Measurements from ENCODE around the gene GNAO1.

Gene GNAO1

DNA sequence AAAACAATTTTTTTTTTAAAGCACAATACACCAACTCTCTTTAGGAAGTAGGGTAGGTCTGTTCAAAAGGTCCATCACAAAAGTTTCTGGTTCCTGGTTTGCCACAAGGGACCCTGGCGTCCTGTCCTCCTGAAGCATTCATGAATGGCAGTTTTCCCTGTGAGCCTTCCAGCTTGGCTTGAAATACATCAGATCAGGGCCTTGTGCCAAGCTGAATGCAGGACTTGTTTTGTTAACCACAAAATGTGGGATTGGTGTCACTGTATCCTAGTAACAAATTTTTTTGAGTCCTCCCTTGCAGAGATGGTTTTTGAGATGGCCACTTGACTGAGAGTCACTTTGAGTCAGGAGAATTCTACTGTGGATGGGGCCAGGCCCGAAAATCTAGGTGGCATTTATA is 3.9 kb downstream of the GNAO1 start:
- Histone ChIP-seq H4K5ac (ENCODE audit: low read length) (no peak overlapping the region), H3K56ac (ENCODE audit: low read length) (no peak overlapping the region), H3K4ac (ENCODE audit: low read depth, low read length) (no peak overlapping the region), H3K23ac (ENCODE audit: low read length) (no peak overlapping the region), H2BK5ac (ENCODE audit: low read length) (no peak overlapping the region), H3K9ac (ENCODE audit: low read length) (no peak overlapping the region), H3K79me1 (ENCODE audit: low read length) (no peaks in the 10 kb centered on the region), H3K27ac (ENCODE audit: low read depth, low read length) (no peak overlapping the region), H4K8ac (ENCODE audit: low read depth, low read length) (no peak overlapping the region), H3K4me3 (ENCODE audit: low read length) (no peak overlapping the region), H2BK120ac (ENCODE audit: low read depth, low read length) (no peak overlapping the region), H3K27me3 (ENCODE audit: insufficient read depth, low read length, poor library complexity) (peaks cover 15% of the 10 kb centered on the region), H2BK15ac (replicated peaks; ENCODE audit: low read depth) (no peak overlapping the region), H2AK5ac (ENCODE audit: low read length) (no peak overlapping the region), H3K4me1 (ENCODE audit: control insufficient read depth, low read depth, low read length) (no peaks in the 10 kb centered on the region), H3K4me2 (ENCODE audit: low read length) (no peak overlapping the region), H3K18ac (ENCODE audit: low read length) (no peak overlapping the region), H3K36me3 (ENCODE audit: control insufficient read depth, insufficient read depth, low read length) (no peaks in the 10 kb centered on the region), H3K79me2 (ENCODE audit: control insufficient read depth, insufficient read depth, low read length) (no peaks in the 10 kb centered on the region)
- DNase-seq = no peak
- WGBS (ENCODE audit: extremely low coverage, insufficient coverage, low lambda C conversion rate) = no CpG with 5 or more reads among the region's 2 CpGs

DNA sequence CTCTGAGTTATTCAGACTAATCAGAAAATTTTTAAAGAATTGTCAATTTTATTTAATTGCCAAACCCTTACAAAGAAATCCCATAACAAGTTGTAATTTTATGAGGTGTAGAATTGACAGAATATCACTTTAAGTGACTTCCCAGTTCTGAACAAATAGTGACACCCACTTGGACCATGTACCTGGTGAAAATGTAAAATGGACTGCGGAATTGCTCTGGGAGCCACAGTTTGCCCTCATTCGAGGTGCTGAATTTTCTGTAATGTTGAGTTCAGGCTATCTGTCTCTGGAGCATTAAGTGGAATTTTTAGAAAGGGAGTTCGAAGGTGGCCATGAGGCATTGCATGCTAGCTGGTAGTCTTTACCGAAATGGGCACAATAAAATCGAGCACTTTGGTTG is 5.1 kb downstream of the GNAO1 start:
- H4K5ac ChIP-seq (ENCODE audit: low read length) = no peak overlapping the region
- no CpG with 5 or more reads among the region's 5 CpGs for WGBS (ENCODE audit: extremely low coverage, insufficient coverage, low lambda C conversion rate)
- peaks cover 11% of the 10 kb centered on the region for H3K27me3 ChIP-seq (ENCODE audit: insufficient read depth, low read length, poor library complexity)
- no peak overlapping the region for H3K4ac ChIP-seq (ENCODE audit: low read depth, low read length)
- no peaks in the 10 kb centered on the region for H3K4me1 ChIP-seq (ENCODE audit: control insufficient read depth, low read depth, low read length)
- H2BK5ac ChIP-seq (ENCODE audit: low read length) = no peak overlapping the region
- no peak overlapping the region for H3K18ac ChIP-seq (ENCODE audit: low read length)
- no peak overlapping the region for H3K9ac ChIP-seq (ENCODE audit: low read length)
- H2BK120ac ChIP-seq (ENCODE audit: low read depth, low read length) = no peak overlapping the region
- no peaks in the 10 kb centered on the region for H3K79me2 ChIP-seq (ENCODE audit: control insufficient read depth, insufficient read depth, low read length)
- no peak overlapping the region for H3K4me3 ChIP-seq (ENCODE audit: low read length)
- no peak overlapping the region for H3K4me2 ChIP-seq (ENCODE audit: low read length)
- no peak overlapping the region for H4K8ac ChIP-seq (ENCODE audit: low read depth, low read length)
- no peak overlapping the region for H3K56ac ChIP-seq (ENCODE audit: low read length)
- no peaks in the 10 kb centered on the region for H3K36me3 ChIP-seq (ENCODE audit: control insufficient read depth, insufficient read depth, low read length)
- H3K79me1 ChIP-seq (ENCODE audit: low read length) = no peaks in the 10 kb centered on the region
- H2BK15ac ChIP-seq (replicated peaks; ENCODE audit: low read depth) = no peak overlapping the region
- no peak overlapping the region for H2AK5ac ChIP-seq (ENCODE audit: low read length)
- no peak for DNase-seq
- no peak overlapping the region for H3K27ac ChIP-seq (ENCODE audit: low read depth, low read length)
- no peak overlapping the region for H3K23ac ChIP-seq (ENCODE audit: low read length)

DNA sequence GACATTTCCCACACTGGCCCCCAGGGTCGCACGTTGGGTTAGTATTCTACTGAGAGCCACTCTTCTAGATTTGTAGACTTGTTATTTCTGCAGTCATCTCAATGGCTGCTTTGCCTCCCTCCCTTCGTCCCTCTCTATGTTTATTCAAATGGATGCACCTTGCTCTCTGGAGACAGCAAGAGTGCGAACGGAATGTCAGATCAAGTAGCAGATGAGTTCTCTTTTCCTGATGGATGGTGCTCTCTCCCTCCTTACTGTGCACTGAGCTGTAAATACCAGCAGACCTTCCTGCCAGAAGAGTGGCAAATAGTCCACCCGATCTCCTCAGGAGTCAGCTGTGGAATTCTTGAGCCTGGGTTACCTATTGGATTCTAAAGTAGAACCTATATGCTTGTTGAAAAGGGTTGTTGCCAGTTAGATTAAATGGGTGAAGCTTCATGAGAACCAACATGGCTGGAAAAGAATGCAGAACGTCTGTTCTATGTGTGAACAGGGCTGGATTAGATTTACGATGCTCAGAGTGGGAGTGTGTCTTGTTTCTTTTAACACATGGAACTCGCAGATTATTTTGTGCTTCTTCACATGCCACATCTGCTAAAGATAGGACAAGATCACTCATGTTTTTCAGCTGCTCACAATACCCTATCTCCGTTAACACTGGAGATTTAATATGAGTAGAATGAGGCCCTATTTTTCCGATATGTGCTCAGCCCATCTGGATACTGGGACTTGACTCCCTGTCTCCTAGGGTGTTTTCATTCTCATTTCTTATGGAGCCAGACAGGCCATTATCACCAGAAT is 6.1 kb downstream of the GNAO1 start:
- Histone ChIP-seq H3K27ac (ENCODE audit: low read depth, low read length) (no peak overlapping the region), H3K79me1 (ENCODE audit: low read length) (no peaks in the 10 kb centered on the region), H2BK120ac (ENCODE audit: low read depth, low read length) (no peak overlapping the region), H2BK5ac (ENCODE audit: low read length) (no peak overlapping the region), H3K79me2 (ENCODE audit: control insufficient read depth, insufficient read depth, low read length) (no peaks in the 10 kb centered on the region), H3K4ac (ENCODE audit: low read depth, low read length) (no peak overlapping the region), H3K27me3 (ENCODE audit: insufficient read depth, low read length, poor library complexity) (peaks cover 8% of the 10 kb centered on the region), H3K4me3 (ENCODE audit: low read length) (no peak overlapping the region), H3K4me1 (ENCODE audit: control insufficient read depth, low read depth, low read length) (no peaks in the 10 kb centered on the region), H3K56ac (ENCODE audit: low read length) (no peak overlapping the region), H4K8ac (ENCODE audit: low read depth, low read length) (no peak overlapping the region), H2AK5ac (ENCODE audit: low read length) (no peak overlapping the region), H3K4me2 (ENCODE audit: low read length) (no peak overlapping the region), H4K5ac (ENCODE audit: low read length) (no peak overlapping the region), H3K23ac (ENCODE audit: low read length) (no peak overlapping the region), H3K18ac (ENCODE audit: low read length) (no peak overlapping the region), H3K36me3 (ENCODE audit: control insufficient read depth, insufficient read depth, low read length) (no peaks in the 10 kb centered on the region), H3K9ac (ENCODE audit: low read length) (no peak overlapping the region), H2BK15ac (replicated peaks; ENCODE audit: low read depth) (no peak overlapping the region)
- WGBS (ENCODE audit: extremely low coverage, insufficient coverage, low lambda C conversion rate) = no CpG with 5 or more reads among the region's 11 CpGs
- no peak for DNase-seq

DNA sequence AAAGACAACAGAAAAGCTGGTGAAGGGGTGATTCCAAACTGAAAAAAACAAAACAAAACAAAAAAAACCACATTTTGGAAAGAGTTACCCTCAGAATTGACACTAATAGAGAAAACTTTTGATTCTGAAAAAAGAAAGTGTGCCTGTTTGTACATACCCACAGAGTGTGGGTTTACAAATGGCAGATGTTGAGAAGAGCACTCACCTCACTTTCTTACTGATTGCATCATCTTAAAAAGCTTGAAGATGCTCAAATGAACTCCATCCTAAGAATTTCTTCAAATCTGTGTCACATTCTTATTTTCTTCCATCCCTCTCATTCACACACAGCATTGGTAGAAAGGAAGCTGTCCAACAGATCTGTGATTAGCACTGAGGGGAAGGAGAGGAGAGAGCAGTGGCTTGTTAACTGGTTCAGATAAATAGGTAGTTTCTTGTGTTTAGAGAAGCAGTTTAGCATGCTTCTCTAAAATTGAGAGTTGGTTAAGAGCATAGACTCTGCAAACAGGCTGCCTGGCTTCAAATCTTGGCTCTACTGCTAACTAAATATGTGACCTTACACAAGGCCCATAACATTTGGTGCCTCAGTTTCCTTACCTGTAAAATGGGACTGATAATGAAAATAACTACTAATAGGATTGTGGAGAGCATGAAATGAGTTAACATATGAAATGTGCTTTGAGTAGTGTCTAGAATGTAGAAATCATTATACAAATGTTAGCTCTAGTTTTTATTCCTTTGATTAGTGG is 6.9 kb downstream of the GNAO1 start:
- Histone ChIP-seq H3K27me3 (ENCODE audit: insufficient read depth, low read length, poor library complexity) (peaks cover 6% of the 10 kb centered on the region), H3K79me2 (ENCODE audit: control insufficient read depth, insufficient read depth, low read length) (no peaks in the 10 kb centered on the region), H3K4me3 (ENCODE audit: low read length) (no peak overlapping the region)

DNA sequence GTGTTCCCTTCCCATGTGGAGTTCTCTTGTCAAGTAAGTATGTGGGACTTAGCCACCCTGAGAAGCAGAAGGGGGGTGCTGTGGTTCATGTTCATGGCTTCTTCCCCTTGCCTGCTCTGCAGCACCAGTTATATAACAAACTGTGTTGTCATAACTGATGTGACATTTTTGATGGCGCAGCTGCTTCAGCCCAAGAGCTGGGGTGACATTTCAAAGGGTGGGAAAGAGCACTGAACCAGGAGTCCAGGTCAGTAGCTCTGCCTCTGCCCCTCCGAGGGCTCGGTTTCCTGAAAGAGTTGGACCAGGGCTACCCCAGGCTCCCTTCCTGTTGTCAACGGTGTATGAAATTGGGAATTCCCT is 7.4 kb downstream of the GNAO1 start:
- peaks cover under 1% of the 10 kb centered on the region for H3K27me3 ChIP-seq (ENCODE audit: insufficient read depth, low read length, poor library complexity)
- H3K4me2 ChIP-seq (ENCODE audit: low read length) = no peak overlapping the region
- no peak overlapping the region for H3K9ac ChIP-seq (ENCODE audit: low read length)
- no peak overlapping the region for H4K5ac ChIP-seq (ENCODE audit: low read length)
- no peak overlapping the region for H2BK15ac ChIP-seq (replicated peaks; ENCODE audit: low read depth)
- H3K4me1 ChIP-seq (ENCODE audit: control insufficient read depth, low read depth, low read length) = no peaks in the 10 kb centered on the region
- no peak for DNase-seq
- H2AK5ac ChIP-seq (ENCODE audit: low read length) = no peak overlapping the region
- H3K79me1 ChIP-seq (ENCODE audit: low read length) = no peaks in the 10 kb centered on the region
- H3K79me2 ChIP-seq (ENCODE audit: control insufficient read depth, insufficient read depth, low read length) = no peaks in the 10 kb centered on the region
- H3K36me3 ChIP-seq (ENCODE audit: control insufficient read depth, insufficient read depth, low read length) = no peaks in the 10 kb centered on the region
- H3K4me3 ChIP-seq (ENCODE audit: low read length) = no peak overlapping the region
- H3K18ac ChIP-seq (ENCODE audit: low read length) = no peak overlapping the region
- no peak overlapping the region for H3K27ac ChIP-seq (ENCODE audit: low read depth, low read length)
- H3K23ac ChIP-seq (ENCODE audit: low read length) = no peak overlapping the region
- no peak overlapping the region for H2BK5ac ChIP-seq (ENCODE audit: low read length)
- H3K56ac ChIP-seq (ENCODE audit: low read length) = no peak overlapping the region
- H2BK120ac ChIP-seq (ENCODE audit: low read depth, low read length) = no peak overlapping the region
- H3K4ac ChIP-seq (ENCODE audit: low read depth, low read length) = no peak overlapping the region
- no peak overlapping the region for H4K8ac ChIP-seq (ENCODE audit: low read depth, low read length)
- no CpG with 5 or more reads among the region's 4 CpGs for WGBS (ENCODE audit: extremely low coverage, insufficient coverage, low lambda C conversion rate)

More for the DNA sequence above, 6.9 kb downstream of the GNAO1 start:
- Histone ChIP-seq H3K18ac (ENCODE audit: low read length) (no peak overlapping the region), H3K23ac (ENCODE audit: low read length) (no peak overlapping the region), H3K36me3 (ENCODE audit: control insufficient read depth, insufficient read depth, low read length) (no peaks in the 10 kb centered on the region), H3K4me1 (ENCODE audit: control insufficient read depth, low read depth, low read length) (no peaks in the 10 kb centered on the region), H3K56ac (ENCODE audit: low read length) (no peak overlapping the region), H2BK120ac (ENCODE audit: low read depth, low read length) (no peak overlapping the region), H3K27ac (ENCODE audit: low read depth, low read length) (no peak overlapping the region), H3K79me1 (ENCODE audit: low read length) (no peaks in the 10 kb centered on the region), H2BK5ac (ENCODE audit: low read length) (no peak overlapping the region), H3K9ac (ENCODE audit: low read length) (no peak overlapping the region), H4K5ac (ENCODE audit: low read length) (no peak overlapping the region), H3K4ac (ENCODE audit: low read depth, low read length) (no peak overlapping the region), H4K8ac (ENCODE audit: low read depth, low read length) (no peak overlapping the region), H2AK5ac (ENCODE audit: low read length) (no peak overlapping the region), H2BK15ac (replicated peaks; ENCODE audit: low read depth) (no peak overlapping the region), H3K4me2 (ENCODE audit: low read length) (no peak overlapping the region)
- no peak for DNase-seq

Measured in mesendoderm (in vitro differentiated cells).